Measurements from ENCODE around the gene VPS37C.

The VPS37C gene

DNA sequence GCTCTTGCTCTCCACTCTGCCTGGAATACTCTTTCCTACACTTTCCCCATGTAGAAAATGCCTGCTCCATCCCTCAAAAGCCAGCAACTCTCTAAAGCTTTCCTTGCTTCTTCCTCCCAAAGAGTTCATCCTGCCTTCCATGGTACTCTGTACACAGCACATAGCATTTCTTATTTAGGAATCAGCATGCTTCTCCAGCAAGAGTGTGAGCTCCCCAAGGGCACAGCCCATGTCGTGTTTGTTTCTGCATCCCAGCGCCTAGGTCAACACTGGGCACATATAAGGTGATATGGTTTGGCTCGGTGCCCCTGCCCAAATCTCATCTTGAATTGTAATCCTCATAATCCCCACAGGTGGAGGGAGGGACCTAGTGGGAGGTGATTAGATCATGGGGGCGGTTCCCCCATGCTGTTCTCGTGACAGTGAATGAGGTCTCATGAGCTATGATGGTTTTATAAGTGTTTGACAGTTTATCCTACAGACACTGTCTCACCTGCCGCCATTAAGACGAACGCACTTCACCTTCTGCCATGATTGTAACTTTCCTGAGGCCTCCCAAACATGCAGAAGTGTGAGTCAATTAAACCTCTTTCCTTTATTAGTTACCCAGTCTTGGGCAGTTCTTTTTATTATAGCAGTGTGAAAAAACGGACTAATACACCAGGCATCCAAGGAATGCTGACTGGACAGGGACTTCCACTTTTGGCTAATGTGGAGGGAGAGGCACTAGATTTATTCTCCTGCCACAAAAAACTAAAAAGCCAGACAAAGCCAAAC, 8.2 kb downstream of the VPS37C start:
- DNase-seq: no peak

GRCh38 chr11:61151545-61152252, 9.5 kb downstream of the VPS37C start:
- no peak for DNase-seq

DNA sequence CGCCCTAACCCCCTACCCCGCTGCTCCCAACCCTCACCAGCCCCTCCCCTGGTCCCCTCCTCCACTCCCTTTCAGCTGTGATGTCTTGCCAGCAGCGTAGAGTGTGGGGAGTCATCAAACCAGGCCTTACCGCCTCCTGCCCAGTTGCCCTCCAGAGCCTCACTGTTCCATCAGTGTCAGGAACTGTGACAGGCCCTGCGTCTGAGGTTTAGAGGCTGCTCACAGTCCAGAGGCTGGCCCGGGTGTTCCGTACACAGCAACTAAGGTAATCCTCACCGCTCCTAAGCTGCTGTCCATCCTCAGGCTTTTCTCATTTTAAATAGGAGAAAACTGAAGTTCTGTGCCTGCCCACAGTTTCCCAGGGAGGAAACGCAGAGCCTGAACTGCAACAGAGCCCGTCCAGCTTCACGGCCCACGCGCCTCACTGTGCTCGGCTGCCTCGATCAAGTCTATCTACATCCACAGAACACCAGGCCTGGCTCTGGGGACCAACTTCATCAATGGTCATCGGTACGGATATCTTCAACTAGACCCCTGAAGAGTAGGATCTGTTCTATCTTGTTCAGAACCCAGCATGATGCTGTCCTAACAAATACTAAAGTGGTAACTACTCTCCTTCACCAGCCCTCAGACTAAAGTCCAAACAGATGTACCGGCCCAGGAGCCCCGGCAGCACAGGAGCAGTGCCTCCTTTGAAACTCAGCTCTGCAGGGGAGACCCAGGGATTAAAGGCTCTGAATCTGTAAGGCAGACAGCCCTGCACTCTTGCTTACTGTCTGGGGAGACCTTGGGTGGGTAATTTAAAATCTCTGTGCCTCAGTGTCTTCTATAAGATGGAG, 10.3 kb downstream of the VPS37C start:
- DNase-seq: no peak

- no peak for DNase-seq
These were observed 11.3 kb downstream of the VPS37C start for GRCh38 chr11:61149624-61150615.

- no peak for DNase-seq
These were observed 13.2 kb downstream of the VPS37C start for GRCh38 chr11:61147791-61148620.

DNA sequence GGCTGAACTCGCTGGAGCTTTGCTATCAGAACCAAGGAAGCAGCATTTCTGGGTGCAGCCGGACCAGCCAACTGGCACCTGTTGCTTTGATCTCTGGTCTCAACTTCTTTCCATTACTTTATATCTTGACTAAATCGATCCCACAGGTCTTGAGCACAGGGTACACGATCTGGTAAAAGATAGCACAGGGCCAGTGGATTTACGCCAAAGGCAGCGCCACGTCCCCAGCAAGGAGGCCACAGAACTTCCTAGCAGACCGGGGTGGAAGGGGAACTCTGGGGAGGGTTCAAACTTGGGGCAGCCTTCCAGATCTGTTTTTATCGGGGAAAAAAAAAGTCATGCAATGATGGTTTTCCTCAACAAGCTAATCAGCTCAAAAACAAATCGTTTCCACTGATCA, 14.0 kb downstream of the VPS37C start:
- no peak for DNase-seq

- no peak for DNase-seq
These were observed 14.8 kb downstream of the VPS37C start for GRCh38 chr11:61146416-61146815.

DNA sequence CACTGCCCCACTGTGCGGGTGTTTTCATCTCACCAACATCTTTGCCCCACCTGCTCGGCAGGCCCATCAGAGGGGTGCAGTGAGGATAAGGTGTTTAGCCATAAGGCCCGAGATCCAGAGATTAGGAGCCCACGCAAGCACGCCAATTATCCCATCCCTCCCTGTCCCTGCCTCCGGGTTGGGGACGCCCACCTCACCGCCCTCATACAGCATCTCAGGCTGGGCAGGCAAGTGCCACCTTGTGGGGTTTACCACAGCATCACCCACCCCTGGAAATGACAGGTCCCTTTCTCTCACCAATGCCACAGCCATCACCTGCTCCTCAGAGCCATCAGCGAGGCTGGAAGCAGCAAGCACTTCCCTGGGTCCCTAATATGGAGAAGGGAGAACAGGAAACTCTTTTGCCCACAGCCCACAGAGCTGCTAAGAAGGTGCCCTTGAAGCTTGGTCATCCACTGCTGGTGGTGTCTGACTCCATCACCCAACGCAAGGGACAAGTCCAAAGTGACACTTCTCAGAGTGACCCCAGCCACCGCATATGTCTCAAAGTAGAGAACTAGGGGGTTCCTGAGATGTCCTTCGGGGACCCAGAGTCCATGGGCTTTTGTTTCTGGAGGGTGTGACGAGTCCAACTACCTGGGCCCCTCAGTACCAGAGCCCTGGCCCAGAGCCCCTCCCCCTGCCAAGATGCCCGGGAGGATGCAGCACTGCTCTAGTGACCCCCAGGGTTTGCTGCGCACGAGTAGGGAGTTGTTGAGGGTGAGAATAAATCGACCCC, 15.8 kb downstream of the VPS37C start:
- DNase-seq: no peak

DNA sequence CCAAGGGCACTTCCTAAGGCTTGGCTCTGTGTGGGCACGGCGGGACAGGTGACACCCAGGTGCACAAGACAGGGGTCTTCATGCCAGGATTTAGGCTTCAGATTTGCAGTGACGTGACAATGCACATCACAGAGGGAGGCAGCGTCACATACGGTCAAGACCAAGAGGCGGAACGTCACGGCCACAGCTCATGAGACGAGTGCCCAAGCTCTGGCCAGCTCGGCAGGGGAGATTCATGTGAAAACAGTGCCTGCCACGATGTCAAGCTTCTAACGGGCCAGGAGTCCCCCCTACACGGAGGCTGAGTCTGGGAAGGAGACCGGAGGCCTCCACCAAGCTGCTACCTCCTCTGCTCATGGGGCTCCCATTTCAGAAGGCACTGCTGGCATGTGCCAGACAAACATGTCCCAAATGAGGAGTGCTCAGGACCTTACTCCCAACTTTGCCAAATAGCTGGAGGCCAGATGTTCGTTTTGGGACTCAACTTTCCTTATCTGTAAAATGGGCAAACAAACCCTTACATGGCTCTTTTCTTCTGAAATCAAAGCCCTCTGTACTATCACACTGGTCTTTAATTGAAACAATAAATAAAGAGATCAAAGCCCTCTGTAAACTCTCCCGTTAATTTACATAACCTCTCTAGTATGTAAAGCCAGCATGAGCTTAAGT, 16.6 kb downstream of the VPS37C start:
- no peak for DNase-seq

DNA sequence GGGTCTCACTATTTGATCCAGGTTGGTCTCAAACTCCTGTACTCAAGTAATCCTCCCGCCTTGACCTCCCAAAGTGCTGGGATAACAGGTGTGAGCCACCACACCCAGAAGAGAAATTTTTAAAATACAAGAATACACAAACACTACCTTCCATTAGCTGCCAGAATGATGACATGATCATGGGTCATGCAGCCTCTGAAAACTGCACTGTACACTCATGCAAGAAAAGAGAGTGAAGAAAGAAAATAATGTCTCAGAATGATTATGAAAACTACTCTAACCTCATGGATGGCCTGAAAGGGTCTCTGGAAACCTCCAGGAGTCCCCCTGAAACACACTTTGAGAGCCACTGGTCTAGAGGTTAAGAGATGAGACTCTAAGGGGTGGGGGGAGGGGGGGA, 18.8 kb downstream of the VPS37C start:
- DNase-seq: no peak

DNA sequence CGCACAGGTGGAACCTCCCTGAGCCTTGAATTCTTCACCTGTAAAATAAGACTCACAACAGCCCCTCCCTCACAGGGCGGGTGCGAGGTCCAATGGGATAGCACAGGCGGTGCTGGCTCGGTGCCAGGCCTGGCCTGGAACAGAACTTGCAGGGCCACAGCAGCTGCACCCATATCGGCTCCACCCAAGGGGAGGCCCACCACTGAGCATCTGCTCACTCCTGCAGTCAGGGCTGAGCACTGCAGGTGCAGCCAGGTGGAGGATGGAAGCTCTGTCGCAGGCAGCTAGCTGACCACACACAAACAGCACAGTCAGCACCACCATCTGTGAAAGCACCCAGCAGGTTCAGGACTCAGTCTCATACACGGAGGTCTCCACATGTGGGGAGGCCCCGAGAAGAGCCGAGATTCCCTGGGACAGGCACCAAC, 19.6 kb downstream of the VPS37C start:
- peak; percentile 69 for DNase-seq

DNA sequence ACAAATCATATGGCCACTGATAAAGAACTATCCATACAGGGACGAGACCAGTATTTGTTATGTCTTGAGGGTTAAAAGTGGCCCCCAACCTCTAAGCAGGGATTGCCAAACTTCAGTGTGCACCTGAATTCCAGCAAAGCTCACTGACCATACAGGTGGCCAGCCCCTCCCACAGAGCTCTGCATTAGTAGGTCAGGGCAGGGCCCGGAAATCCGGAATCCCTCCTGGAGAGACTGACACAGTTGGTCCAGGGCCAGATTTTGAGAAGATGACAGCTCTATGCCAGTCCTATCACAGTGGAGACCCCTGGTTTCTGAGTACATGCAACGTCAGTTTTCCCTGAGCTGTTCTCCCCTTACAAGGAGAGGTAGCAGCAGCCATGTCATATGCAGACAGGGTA, 20.8 kb downstream of the VPS37C start:
- DNase-seq: no peak

DNA sequence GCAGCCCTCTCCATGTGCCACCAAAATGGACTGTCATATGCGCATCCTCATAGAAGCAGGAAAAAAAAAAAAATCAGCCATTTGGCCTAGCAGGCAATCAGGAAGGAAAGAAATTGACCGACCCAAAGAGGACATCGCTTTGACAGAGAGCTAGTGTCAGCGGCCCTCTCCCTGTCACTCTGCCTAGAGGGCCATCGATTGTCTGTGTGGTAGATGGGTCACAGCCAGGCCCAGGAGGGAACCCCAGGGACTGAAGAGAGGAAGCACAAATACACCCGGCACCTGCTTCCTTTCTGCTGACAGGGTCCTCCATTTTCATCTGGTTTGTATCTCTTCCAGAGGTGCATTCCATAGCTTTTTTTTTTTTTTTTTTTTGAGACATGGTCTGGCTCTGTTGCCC, 21.8 kb downstream of the VPS37C start:
- no peak for DNase-seq

- no peak for DNase-seq
These were observed 22.3 kb downstream of the VPS37C start for GRCh38 chr11:61138935-61139334.

- no peak for DNase-seq
These were observed 26.4 kb downstream of the VPS37C start for GRCh38 chr11:61134801-61135257.

GRCh38 chr11:61133956-61134662, 27.1 kb downstream of the VPS37C start:
- DNase-seq: no peak

GRCh38 chr11:61133145-61133544, 28.1 kb downstream of the VPS37C start:
- no peak for DNase-seq

DNA sequence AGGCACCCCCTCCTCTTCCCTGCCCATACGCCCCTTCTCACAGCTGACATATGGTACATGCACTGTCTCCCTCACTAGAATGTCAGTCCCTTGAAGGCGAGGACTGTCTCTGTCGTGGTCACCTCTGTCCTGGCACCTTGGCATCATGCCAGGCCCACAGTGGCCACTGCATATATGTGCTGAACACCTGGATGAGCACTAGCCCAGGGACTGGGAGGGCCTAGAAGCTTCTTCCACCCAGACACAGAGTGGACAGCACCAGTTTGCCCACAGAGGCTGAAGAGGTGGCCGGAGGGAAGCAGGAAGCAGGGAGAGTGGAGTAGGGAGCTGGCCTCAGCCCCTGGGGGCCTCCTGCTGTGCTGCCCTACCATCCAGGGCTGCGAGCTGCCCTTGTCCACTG, 28.6 kb downstream of the VPS37C start:
- no peak for DNase-seq

- DNase-seq: no peak
These were observed 29.1 kb downstream of the VPS37C start for GRCh38 chr11:61131998-61132555.
